Measurements from ENCODE around the gene SPRED2.

Gene SPRED2

GRCh38 chr2:65473045-65473444, 40.6 kb upstream of the SPRED2 start:
- no peaks in the 10 kb centered on the region for H3K27me3 ChIP-seq (ENCODE audit: insufficient read depth, insufficient read length)
- H3K4me1 ChIP-seq (ENCODE audit: insufficient read depth, insufficient read length) = no peaks in the 10 kb centered on the region
- H3K36me3 ChIP-seq (ENCODE audit: insufficient read depth, insufficient read length, low read length) = no peaks in the 10 kb centered on the region
- H3K9me3 ChIP-seq (ENCODE audit: insufficient read depth, low read length) = peaks cover 22% of the 10 kb centered on the region
- no peak overlapping the region for H3K9ac ChIP-seq (ENCODE audit: insufficient read length, low read depth)
- TF ChIP-seq SUZ12 (IDR thresholded peaks at IDR 0.05; ENCODE audit: extremely low read depth, insufficient read depth, insufficient read length) = no peak
- TF ChIP-seq ZNF274 (IDR thresholded peaks at IDR 0.05; ENCODE audit: low read depth, low read length) = no peak
- no peak for TF ChIP-seq YY1 (IDR thresholded peaks at IDR 0.05; ENCODE audit: insufficient read depth, insufficient read length)
- no peak overlapping the region for H3K4me3 ChIP-seq (ENCODE audit: insufficient read length, low read depth)
- DNase-seq (ENCODE audit: low read depth, low spot score) = no peak

- no peaks in the 10 kb centered on the region for H3K4me1 ChIP-seq (ENCODE audit: insufficient read depth, insufficient read length)
- no peak for DNase-seq (ENCODE audit: low read depth, low spot score)
- H3K9ac ChIP-seq (ENCODE audit: insufficient read length, low read depth) = no peak overlapping the region
- peaks cover 22% of the 10 kb centered on the region for H3K9me3 ChIP-seq (ENCODE audit: insufficient read depth, low read length)
- H3K27me3 ChIP-seq (ENCODE audit: insufficient read depth, insufficient read length) = no peaks in the 10 kb centered on the region
- no peak overlapping the region for H3K4me3 ChIP-seq (ENCODE audit: insufficient read length, low read depth)
- TF ChIP-seq SUZ12 (IDR thresholded peaks at IDR 0.05; ENCODE audit: extremely low read depth, insufficient read depth, insufficient read length) (no peak), YY1 (IDR thresholded peaks at IDR 0.05; ENCODE audit: insufficient read depth, insufficient read length) (no peak), ZNF274 (IDR thresholded peaks at IDR 0.05; ENCODE audit: low read depth, low read length) (no peak)
- no peaks in the 10 kb centered on the region for H3K36me3 ChIP-seq (ENCODE audit: insufficient read depth, insufficient read length, low read length)
Observed at GRCh38 chr2:65471409-65471808, 39.0 kb upstream of the SPRED2 start.

- TF ChIP-seq YY1 (IDR thresholded peaks at IDR 0.05; ENCODE audit: insufficient read depth, insufficient read length) (no peak), ZNF274 (IDR thresholded peaks at IDR 0.05; ENCODE audit: low read depth, low read length) (no peak), SUZ12 (IDR thresholded peaks at IDR 0.05; ENCODE audit: extremely low read depth, insufficient read depth, insufficient read length) (no peak)
- no peak overlapping the region for H3K9ac ChIP-seq (ENCODE audit: insufficient read length, low read depth)
- no peak for DNase-seq (ENCODE audit: low read depth, low spot score)
- no peaks in the 10 kb centered on the region for H3K9me3 ChIP-seq (ENCODE audit: insufficient read depth, low read length)
- H3K36me3 ChIP-seq (ENCODE audit: insufficient read depth, insufficient read length, low read length) = no peaks in the 10 kb centered on the region
- no peak overlapping the region for H3K4me3 ChIP-seq (ENCODE audit: insufficient read length, low read depth)
- H3K4me1 ChIP-seq (ENCODE audit: insufficient read depth, insufficient read length) = no peaks in the 10 kb centered on the region
- H3K27me3 ChIP-seq (ENCODE audit: insufficient read depth, insufficient read length) = no peaks in the 10 kb centered on the region
Observed at GRCh38 chr2:65466551-65466950, 34.2 kb upstream of the SPRED2 start.

GRCh38 chr2:65465857-65466256, 33.5 kb upstream of the SPRED2 start:
- no peaks in the 10 kb centered on the region for H3K9me3 ChIP-seq (ENCODE audit: insufficient read depth, low read length)
- DNase-seq (ENCODE audit: low read depth, low spot score) = no peak
- H3K36me3 ChIP-seq (ENCODE audit: insufficient read depth, insufficient read length, low read length) = no peaks in the 10 kb centered on the region
- no peak overlapping the region for H3K9ac ChIP-seq (ENCODE audit: insufficient read length, low read depth)
- TF ChIP-seq YY1 (IDR thresholded peaks at IDR 0.05; ENCODE audit: insufficient read depth, insufficient read length) = no peak
- no peak for TF ChIP-seq SUZ12 (IDR thresholded peaks at IDR 0.05; ENCODE audit: extremely low read depth, insufficient read depth, insufficient read length)
- TF ChIP-seq ZNF274 (IDR thresholded peaks at IDR 0.05; ENCODE audit: low read depth, low read length) = no peak
- H3K4me3 ChIP-seq (ENCODE audit: insufficient read length, low read depth) = no peak overlapping the region
- H3K27me3 ChIP-seq (ENCODE audit: insufficient read depth, insufficient read length) = no peaks in the 10 kb centered on the region
- H3K4me1 ChIP-seq (ENCODE audit: insufficient read depth, insufficient read length) = no peaks in the 10 kb centered on the region

DNA sequence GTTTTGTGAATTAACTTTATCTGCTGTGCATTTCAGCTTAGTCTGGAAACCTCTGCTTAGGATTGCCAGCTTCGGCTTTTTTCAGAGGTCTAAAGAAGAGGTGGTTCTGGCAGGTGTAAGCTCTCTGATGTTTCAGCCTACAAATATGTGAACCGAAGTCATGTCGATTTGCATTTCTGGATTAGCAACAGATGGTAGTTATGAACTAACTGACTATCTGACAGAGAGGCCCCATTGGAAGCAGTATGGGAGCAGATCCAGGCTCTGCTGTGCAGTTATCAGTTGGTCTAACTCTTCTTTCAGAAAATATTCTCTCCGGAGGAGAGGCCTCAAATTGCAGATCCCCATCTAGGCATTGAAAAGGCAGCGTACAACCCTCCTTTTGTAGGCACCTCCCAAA, 32.7 kb upstream of the SPRED2 start:
- no peaks in the 10 kb centered on the region for H3K27me3 ChIP-seq (ENCODE audit: insufficient read depth, insufficient read length)
- no peak for TF ChIP-seq YY1 (IDR thresholded peaks at IDR 0.05; ENCODE audit: insufficient read depth, insufficient read length)
- TF ChIP-seq ZNF274 (IDR thresholded peaks at IDR 0.05; ENCODE audit: low read depth, low read length) = no peak
- no peak for TF ChIP-seq SUZ12 (IDR thresholded peaks at IDR 0.05; ENCODE audit: extremely low read depth, insufficient read depth, insufficient read length)
- no peaks in the 10 kb centered on the region for H3K9me3 ChIP-seq (ENCODE audit: insufficient read depth, low read length)
- no peaks in the 10 kb centered on the region for H3K36me3 ChIP-seq (ENCODE audit: insufficient read depth, insufficient read length, low read length)
- DNase-seq (ENCODE audit: low read depth, low spot score) = no peak
- H3K4me3 ChIP-seq (ENCODE audit: insufficient read length, low read depth) = no peak overlapping the region
- no peak overlapping the region for H3K9ac ChIP-seq (ENCODE audit: insufficient read length, low read depth)
- no peaks in the 10 kb centered on the region for H3K4me1 ChIP-seq (ENCODE audit: insufficient read depth, insufficient read length)

DNA sequence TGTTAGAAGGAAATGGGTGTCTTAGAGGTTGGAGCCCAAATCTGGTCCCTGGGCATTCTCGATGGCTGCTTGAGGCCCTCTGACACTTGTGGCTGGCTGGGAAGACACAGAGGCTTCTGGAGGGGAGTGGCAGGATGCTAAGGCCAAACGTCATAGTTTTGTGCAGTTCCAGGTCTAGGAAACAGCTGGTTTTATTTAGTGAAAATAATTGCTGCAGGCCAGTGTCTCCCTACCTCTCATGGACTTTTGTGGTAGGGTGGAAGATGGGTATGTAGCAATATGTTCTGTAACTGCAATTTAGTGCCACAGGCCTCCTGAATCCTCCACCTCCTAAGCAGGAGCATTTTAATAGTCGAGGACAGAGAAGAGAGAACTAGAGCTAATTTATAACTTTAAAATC, 32.2 kb upstream of the SPRED2 start:
- H3K9ac ChIP-seq (ENCODE audit: insufficient read length, low read depth) = no peak overlapping the region
- H3K4me1 ChIP-seq (ENCODE audit: insufficient read depth, insufficient read length) = no peaks in the 10 kb centered on the region
- no peaks in the 10 kb centered on the region for H3K9me3 ChIP-seq (ENCODE audit: insufficient read depth, low read length)
- H3K27me3 ChIP-seq (ENCODE audit: insufficient read depth, insufficient read length) = no peaks in the 10 kb centered on the region
- no peak overlapping the region for H3K4me3 ChIP-seq (ENCODE audit: insufficient read length, low read depth)
- no peak for DNase-seq (ENCODE audit: low read depth, low spot score)
- no peaks in the 10 kb centered on the region for H3K36me3 ChIP-seq (ENCODE audit: insufficient read depth, insufficient read length, low read length)
- TF ChIP-seq YY1 (IDR thresholded peaks at IDR 0.05; ENCODE audit: insufficient read depth, insufficient read length) = no peak
- TF ChIP-seq ZNF274 (IDR thresholded peaks at IDR 0.05; ENCODE audit: low read depth, low read length) = no peak

GRCh38 chr2:65458999-65459398, 26.6 kb upstream of the SPRED2 start:
- DNase-seq (ENCODE audit: low read depth, low spot score) = no peak
- no peak overlapping the region for H3K4me3 ChIP-seq (ENCODE audit: insufficient read length, low read depth)
- no peak overlapping the region for H3K9ac ChIP-seq (ENCODE audit: insufficient read length, low read depth)
- no peaks in the 10 kb centered on the region for H3K9me3 ChIP-seq (ENCODE audit: insufficient read depth, low read length)
- no peaks in the 10 kb centered on the region for H3K36me3 ChIP-seq (ENCODE audit: insufficient read depth, insufficient read length, low read length)
- TF ChIP-seq YY1 (IDR thresholded peaks at IDR 0.05; ENCODE audit: insufficient read depth, insufficient read length) (no peak), ZNF274 (IDR thresholded peaks at IDR 0.05; ENCODE audit: low read depth, low read length) (no peak), SUZ12 (IDR thresholded peaks at IDR 0.05; ENCODE audit: extremely low read depth, insufficient read depth, insufficient read length) (no peak)
- no peaks in the 10 kb centered on the region for H3K4me1 ChIP-seq (ENCODE audit: insufficient read depth, insufficient read length)
- H3K27me3 ChIP-seq (ENCODE audit: insufficient read depth, insufficient read length) = no peaks in the 10 kb centered on the region

- Histone ChIP-seq H3K9ac (ENCODE audit: insufficient read length, low read depth) (no peak overlapping the region), H3K27me3 (ENCODE audit: insufficient read depth, insufficient read length) (peaks cover 6% of the 10 kb centered on the region), H3K4me3 (ENCODE audit: insufficient read length, low read depth) (no peak overlapping the region), H3K9me3 (ENCODE audit: insufficient read depth, low read length) (no peaks in the 10 kb centered on the region), H3K36me3 (ENCODE audit: insufficient read depth, insufficient read length, low read length) (no peaks in the 10 kb centered on the region), H3K4me1 (ENCODE audit: insufficient read depth, insufficient read length) (no peaks in the 10 kb centered on the region)
- no peak for DNase-seq (ENCODE audit: low read depth, low spot score)
- TF ChIP-seq SUZ12 (IDR thresholded peaks at IDR 0.05; ENCODE audit: extremely low read depth, insufficient read depth, insufficient read length) (no peak), ZNF274 (IDR thresholded peaks at IDR 0.05; ENCODE audit: low read depth, low read length) (no peak), YY1 (IDR thresholded peaks at IDR 0.05; ENCODE audit: insufficient read depth, insufficient read length) (no peak)
Observed at GRCh38 chr2:65456886-65457285, 24.5 kb upstream of the SPRED2 start.
